G401 (cell line): ENCODE results near the gene GPR34. TPM values are rescaled to one million over a fixed set of nuclear protein-coding genes. Genes with fewer than 3 reads are reported as not detected.
A peak's percentile ranks its signal among the peaks of the same experiment; 100 is the strongest.

Experiments
- DNase-seq: peaks from one replicate; pipeline ENCODE4 v3.0.0-alpha.2; 2015; ENCODE audit warnings: low spot score
- in situ Hi-C: cut with HindIII; loops from 2 replicates; pipeline ENCODE4 v1.10.0; 2016; ENCODE audit warnings: low sequenced_read_pairs, mixed read lengths
- total RNA-seq: library from RNA; depleted of rRNA; stranded (reverse); fragments of >200 nt; shearing (Covaris generic); gene quantifications from 2 replicates; pipeline ENCODE4 v1.2.3, GENCODE V29; 2014; rRNA removed

The GPR34 gene
- total RNA-seq, 1 experiment from 2014 or later: not detected

GRCh38 chrX:41722816-41723618 is 34.2 kb downstream of the GPR34 start:
- DNase-seq: no peak
- in situ Hi-C loops: no loop called here

DNA sequence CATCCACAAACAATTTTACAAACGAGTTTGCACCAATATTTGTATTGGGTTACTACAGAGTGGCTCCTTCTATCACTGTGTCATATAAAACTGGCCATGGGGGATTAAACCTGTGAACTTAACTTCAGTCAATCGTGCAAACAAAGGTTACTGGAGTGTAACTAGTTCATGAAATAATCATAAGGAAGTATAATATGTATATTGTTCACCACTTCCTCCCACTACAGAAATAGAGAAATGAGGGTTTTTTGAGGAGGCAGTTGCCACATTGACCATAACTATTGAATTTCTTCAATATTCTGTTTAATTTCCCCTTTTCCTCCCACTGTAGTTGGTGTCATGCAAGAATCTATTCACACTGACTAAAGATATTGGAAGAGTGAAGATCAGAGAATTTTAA is 35.1 kb downstream of the GPR34 start, which contains the start of gene GPR82:
Gene GPR82, plus strand, starts transcription at position 356 of the 400 bp plus-strand sequence. CDS start 2,846 bp downstream, outside the sequence.
- no peak for DNase-seq
- in situ Hi-C loops: no loop called here

- DNase-seq: no peak
- in situ Hi-C loops: no loop called here
These were observed 39.4 kb downstream of the GPR34 start for GRCh38 chrX:41728125-41728524.

- DNase-seq: no peak
- in situ Hi-C loops: no loop called here
These were observed 41.3 kb downstream of the GPR34 start for GRCh38 chrX:41730081-41730480.

GRCh38 chrX:41732260-41732659 is 43.5 kb downstream of the GPR34 start:
- DNase-seq: no peak
- in situ Hi-C loops: no loop called here

- DNase-seq: no peak
- in situ Hi-C loops: no loop called here
These were observed 45.2 kb downstream of the GPR34 start for GRCh38 chrX:41733939-41734338.

- DNase-seq: peak; percentile 5
- in situ Hi-C loops: no loop called here
These were observed 45.8 kb downstream of the GPR34 start for GRCh38 chrX:41734530-41734929.

DNA sequence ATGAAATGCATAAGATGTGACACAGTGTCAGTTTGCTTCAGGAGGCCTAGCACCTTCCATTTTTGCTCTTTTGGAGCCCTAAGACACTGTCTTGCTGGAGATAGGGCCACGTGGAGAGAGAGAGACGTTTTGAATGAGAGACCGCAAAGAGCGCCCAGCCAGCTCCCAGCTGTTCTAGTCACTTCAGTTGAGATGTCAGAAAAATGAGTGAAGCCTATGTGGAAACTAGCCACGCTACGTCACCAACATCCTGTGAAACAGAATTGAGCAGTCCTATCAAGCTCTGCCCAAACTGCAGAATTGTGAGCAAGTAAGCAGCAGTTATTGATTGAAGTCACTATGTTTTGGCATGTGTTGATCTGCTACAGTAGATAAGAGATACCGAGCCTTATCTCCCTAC is 48.3 kb downstream of the GPR34 start:
- in situ Hi-C loops: no loop called here
- DNase-seq: no peak

DNA sequence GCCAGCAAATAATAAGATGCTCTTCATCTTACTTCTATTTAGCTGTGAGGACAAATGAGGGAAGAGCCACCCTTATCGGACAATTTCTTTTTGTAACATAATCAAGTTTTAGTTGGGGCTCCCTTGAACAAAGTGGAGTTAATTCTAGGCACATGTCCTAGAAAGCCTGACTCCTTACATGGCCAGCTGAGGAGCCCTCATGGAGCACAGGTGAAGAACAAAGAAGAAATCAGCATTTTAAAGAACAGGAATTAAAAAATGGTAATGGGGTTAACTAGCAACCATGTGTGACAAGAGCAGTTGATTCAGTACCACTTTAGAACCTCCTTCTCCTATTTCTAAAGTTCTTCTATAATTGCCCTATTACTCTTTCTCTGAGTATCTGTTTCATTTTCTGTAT is 51.1 kb downstream of the GPR34 start:
- in situ Hi-C loops: no loop called here
- no peak for DNase-seq

Other genes starting within 250 kb of the GPR34 start
- gene NYX, start 241.6 kb upstream of the GPR34 start, total RNA-seq: not detected in 2 replicates
- not detected in 2 replicates for gene GPR82, start 35.2 kb downstream of the GPR34 start, total RNA-seq
- 13.1 and 43.2 TPM in 2 replicates for gene CASK, start 234.6 kb downstream of the GPR34 start, total RNA-seq